CD4-positive, alpha-beta memory T cell (primary cell): ENCODE data around the gene FCAMR. TPM values are rescaled to one million over a fixed set of nuclear protein-coding genes. Genes with fewer than 3 reads are reported as not detected.

Experiments used
- CTCF ChIA-PET: fragments of 350-600 bp; sonication (Branson Sonifier 250); formaldehyde crosslinking; loops from one replicate; lab custom pipeline; 2021; ENCODE audit warnings: inconsistent platforms; ENCODE audit not compliant: partially characterized antibody; lab: Charles Lee
- POLR2A ChIA-PET: fragments of 350-600 bp; sonication (Branson Sonifier 250); formaldehyde crosslinking; loops from one replicate; lab custom pipeline; 2021; ENCODE audit not compliant: partially characterized antibody; lab: Charles Lee
- DNase-seq, 5 donors: peaks; one replicate each; pipeline versions ENCODE4 v3.0.0 to v3.0.0-alpha.2; 2020 to 2022; ENCODE audit warnings: mixed read lengths in 1 of 5
- H3K27ac ChIP-seq: one replicate; pipeline ENCODE4 v1.7.0; 2013; ENCODE audit warnings: low read depth, low read length
- H3K27me3 ChIP-seq: 2 replicates; pipeline ENCODE4 v1.7.0; 2013; ENCODE audit warnings: mild to moderate bottlenecking, low read length, moderate library complexity; ENCODE audit not compliant: insufficient read depth
- H3K36me3 ChIP-seq: 2 replicates; pipeline ENCODE4 v1.7.0; 2013; ENCODE audit warnings: mild to moderate bottlenecking, low read length, moderate library complexity; ENCODE audit not compliant: insufficient read depth
- H3K4me1 ChIP-seq: 2 replicates; pipeline ENCODE4 v1.7.0; 2013; ENCODE audit warnings: mild to moderate bottlenecking, low read length, moderate library complexity; ENCODE audit not compliant: insufficient read depth
- H3K4me3 ChIP-seq, 2 donors: one replicate each; pipeline ENCODE4 v1.7.0; 2013; ENCODE audit warnings: low read length in 2 of 2, mild to moderate bottlenecking in 1 of 2
- H3K9me3 ChIP-seq, 2 donors: one replicate each; pipeline ENCODE4 v1.7.0; 2013; ENCODE audit warnings: low read length in 2 of 2, control low read depth in 1 of 2; ENCODE audit not compliant: control insufficient read depth in 1 of 2
- H3K27ac Mint-ChIP-seq, 7 donors: one replicate each; pipeline ENCODE4 v1.8.0; 2020 to 2021; ENCODE audit warnings: mixed read lengths in 7 of 7, mild to moderate bottlenecking in 6 of 7, inconsistent platforms in 3 of 7, moderate library complexity in 3 of 7
- H3K27me3 Mint-ChIP-seq, 2 donors: one replicate each; pipeline ENCODE4 v1.8.0; 2020 to 2021; ENCODE audit warnings: mixed read lengths in 2 of 2
- H3K36me3 Mint-ChIP-seq, 2 donors: one replicate each; pipeline ENCODE4 v1.8.0; 2020 to 2021; ENCODE audit warnings: mixed read lengths in 2 of 2, inconsistent platforms in 1 of 2, mild to moderate bottlenecking in 1 of 2
- H3K4me1 Mint-ChIP-seq, 4 donors: one replicate each; pipeline ENCODE4 v1.8.0; 2020 to 2021; ENCODE audit warnings: mixed read lengths in 4 of 4, mild to moderate bottlenecking in 1 of 4
- H3K4me3 Mint-ChIP-seq, 8 donors: one replicate each; pipeline ENCODE4 v1.8.0; 2020 to 2021; ENCODE audit warnings: mixed read lengths in 8 of 8, mild to moderate bottlenecking in 7 of 8, moderate library complexity in 6 of 8, inconsistent platforms in 3 of 8
- H3K9me3 Mint-ChIP-seq, 8 donors: one replicate each; pipeline ENCODE4 v1.8.0; 2020 to 2021; ENCODE audit warnings: mixed read lengths in 8 of 8, mild to moderate bottlenecking in 5 of 8, inconsistent platforms in 3 of 8, moderate library complexity in 1 of 8
- intact Hi-C: fragments of 100-400 bp; cut with micrococcal nuclease; formaldehyde crosslinking; loops from one replicate; pipeline ENCODE4 v1.15.1; 2023
- polyA plus RNA-seq, 2 donors: library from polyadenylated mRNA; unstranded; fragments of 300-500 nt; fragmentation: Illumina TruSeq; gene quantifications; one replicate each; pipeline ENCODE4 v1.2.3, GENCODE V29; 2021
- total RNA-seq, 2 experiments: library from RNA; stranded (reverse); gene quantifications; one replicate each; pipeline ENCODE4 v1.2.3, GENCODE V29; 2021

The FCAMR gene
- total and polyA plus RNA-seq, 4 experiments from 2014 or later: not detected

DNA sequence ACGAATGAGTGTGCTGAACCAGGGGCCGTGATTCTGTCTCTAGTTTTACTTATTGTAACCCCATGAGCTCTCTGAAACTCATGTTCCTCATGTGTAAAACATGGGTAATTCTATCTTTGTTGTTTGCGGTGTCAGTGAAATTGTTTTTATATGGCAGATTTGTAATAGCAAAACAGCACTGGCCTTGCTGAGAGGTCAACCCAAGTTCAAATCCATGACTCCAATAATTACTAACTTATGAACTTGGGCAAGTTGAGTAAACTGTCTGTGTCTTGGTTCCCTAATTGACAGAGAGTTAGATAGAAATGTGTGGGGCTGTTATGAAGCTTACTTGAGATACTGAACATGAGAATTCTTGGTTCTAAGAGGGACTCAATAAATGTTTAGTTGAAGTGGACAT, 44.5 kb upstream of the FCAMR start:
- H3K4me3 ChIP-seq: no peak overlapping the region
- no peaks in the 10 kb centered on the region for H3K36me3 ChIP-seq
- Mint-ChIP-seq H3K27me3 (peaks cover 30 to 32% of the 10 kb centered on the region in 2 donors), H3K4me1 (no peaks in the 10 kb centered on the region), H3K36me3 (no peaks in the 10 kb centered on the region), H3K27ac (no peak overlapping the region), H3K4me3 (no peak overlapping the region), H3K9me3 (no peaks in the 10 kb centered on the region)
- intact Hi-C loops: no loop called here
- peaks cover 2% of the 10 kb centered on the region for H3K4me1 ChIP-seq
- H3K27ac ChIP-seq: no peak overlapping the region
- POLR2A ChIA-PET: no interaction called here
- H3K27me3 ChIP-seq: no peaks in the 10 kb centered on the region
- DNase-seq: no peak
- H3K9me3 ChIP-seq: no peaks in the 10 kb centered on the region
- CTCF ChIA-PET: interaction anchor here (0.6 to 2.1 kb wide), 2 partner anchors 10 to 95 kb away, joined by 3 to 10 read pairs; no protein-coding TSS in a partner anchor

- H3K36me3 Mint-ChIP-seq: no peaks in the 10 kb centered on the region
- no peaks in the 10 kb centered on the region for H3K4me1 Mint-ChIP-seq
- H3K4me3 Mint-ChIP-seq: no peak overlapping the region
- H3K4me3 ChIP-seq: no peak overlapping the region
- intact Hi-C loops: no loop called here
- H3K36me3 ChIP-seq: no peaks in the 10 kb centered on the region
- POLR2A ChIA-PET: no interaction called here
- H3K9me3 ChIP-seq: no peaks in the 10 kb centered on the region
- CTCF ChIA-PET: interaction anchor here (2.1 kb wide), 1 partner anchor 9 kb away, joined by 10 read pairs; no protein-coding TSS in a partner anchor
- no peak overlapping the region for H3K27ac Mint-ChIP-seq
- H3K27me3 Mint-ChIP-seq: peaks cover 24 to 27% of the 10 kb centered on the region in 2 donors
- DNase-seq: no peak
- H3K27ac ChIP-seq: no peak overlapping the region
- H3K9me3 Mint-ChIP-seq: no peaks in the 10 kb centered on the region
- H3K4me1 ChIP-seq: no peaks in the 10 kb centered on the region
- no peaks in the 10 kb centered on the region for H3K27me3 ChIP-seq
Observed at GRCh38 chr1:207013321-207014085, 43.2 kb upstream of the FCAMR start.

DNA sequence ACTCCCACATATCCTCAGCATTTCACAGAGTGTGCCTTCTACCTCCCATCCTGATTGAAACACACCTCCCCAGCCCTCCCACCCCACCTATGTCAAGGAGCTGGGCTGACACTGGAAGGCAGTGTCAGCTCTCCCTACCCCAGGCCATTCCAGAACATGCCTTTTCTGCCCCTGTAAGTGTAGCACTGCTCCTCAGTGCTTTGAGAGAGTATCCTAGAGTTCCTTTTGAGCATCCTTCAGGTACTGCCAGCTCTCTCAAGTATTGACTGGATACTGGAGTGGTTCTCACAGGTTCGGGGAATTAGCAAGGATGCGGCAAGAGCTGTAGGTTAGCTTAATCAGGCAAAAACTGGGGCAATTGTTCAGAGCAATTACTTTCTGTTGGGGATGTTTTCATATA, 40.5 kb upstream of the FCAMR start:
- H3K27me3 Mint-ChIP-seq: peaks cover 27 to 28% of the 10 kb centered on the region in 2 donors
- intact Hi-C loops: no loop called here
- CTCF ChIA-PET: interaction anchor here (1.2 kb wide), 1 partner anchor 10 kb away, joined by 3 read pairs; no protein-coding TSS in a partner anchor

GRCh38 chr1:207009945-207010344, 39.7 kb upstream of the FCAMR start:
- H3K4me3 Mint-ChIP-seq: no peak overlapping the region
- no peaks in the 10 kb centered on the region for H3K36me3 Mint-ChIP-seq
- no peak for DNase-seq
- Histone ChIP-seq H3K9me3 (no peaks in the 10 kb centered on the region), H3K27ac (no peak overlapping the region), H3K4me1 (no peaks in the 10 kb centered on the region), H3K36me3 (no peaks in the 10 kb centered on the region), H3K27me3 (no peaks in the 10 kb centered on the region), H3K4me3 (no peak overlapping the region)
- intact Hi-C loops: loop anchor here (5.0 kb wide), 1 partner anchor 67 kb away; no protein-coding TSS in a partner anchor
- peaks cover 27% of the 10 kb centered on the region in 2 donors for H3K27me3 Mint-ChIP-seq
- H3K27ac Mint-ChIP-seq: no peak overlapping the region
- POLR2A ChIA-PET: no interaction called here
- H3K4me1 Mint-ChIP-seq: peaks cover 0 to 2% (median 1%) of the 10 kb centered on the region in 4 donors
- CTCF ChIA-PET: no interaction called here
- no peaks in the 10 kb centered on the region for H3K9me3 Mint-ChIP-seq

More for the DNA sequence above, 40.5 kb upstream of the FCAMR start:
- DNase-seq: no peak
- H3K27ac ChIP-seq: no peak overlapping the region
- no peaks in the 10 kb centered on the region for H3K9me3 Mint-ChIP-seq
- no peak overlapping the region for H3K27ac Mint-ChIP-seq
- H3K36me3 Mint-ChIP-seq: no peaks in the 10 kb centered on the region
- H3K36me3 ChIP-seq: no peaks in the 10 kb centered on the region
- no peaks in the 10 kb centered on the region for H3K27me3 ChIP-seq
- no peak overlapping the region for H3K4me3 ChIP-seq
- H3K9me3 ChIP-seq: no peaks in the 10 kb centered on the region
- POLR2A ChIA-PET: no interaction called here
- H3K4me1 Mint-ChIP-seq: no peaks in the 10 kb centered on the region
- no peaks in the 10 kb centered on the region for H3K4me1 ChIP-seq
- no peak overlapping the region for H3K4me3 Mint-ChIP-seq

GRCh38 chr1:207009182-207009850, 39.1 kb upstream of the FCAMR start:
- Mint-ChIP-seq H3K36me3 (no peaks in the 10 kb centered on the region), H3K27ac (no peak overlapping the region), H3K4me3 (no peak overlapping the region), H3K9me3 (no peaks in the 10 kb centered on the region), H3K4me1 (peaks cover 0 to 4% (median 2%) of the 10 kb centered on the region in 4 donors), H3K27me3 (peaks cover 25 to 28% of the 10 kb centered on the region in 2 donors)
- intact Hi-C loops: loop anchor here (5.0 kb wide), 1 partner anchor 68 kb away; no protein-coding TSS in a partner anchor
- ChIA-PET POLR2A (no interaction called here), CTCF (no interaction called here)
- DNase-seq: no peak
- H3K4me3 ChIP-seq: no peak overlapping the region
- H3K4me1 ChIP-seq: no peaks in the 10 kb centered on the region
- no peaks in the 10 kb centered on the region for H3K9me3 ChIP-seq
- H3K27ac ChIP-seq: no peak overlapping the region
- no peaks in the 10 kb centered on the region for H3K27me3 ChIP-seq
- H3K36me3 ChIP-seq: no peaks in the 10 kb centered on the region

GRCh38 chr1:207007352-207008033, 37.2 kb upstream of the FCAMR start:
- intact Hi-C loops: loop anchor here (5.0 kb wide), 1 partner anchor 70 kb away; no protein-coding TSS in a partner anchor
- Mint-ChIP-seq H3K36me3 (no peaks in the 10 kb centered on the region), H3K4me1 (peaks cover 0 to 4% (median 2%) of the 10 kb centered on the region in 4 donors)

More at GRCh38 chr1:207007352-207008033, 37.2 kb upstream of the FCAMR start:
- no peak for DNase-seq
- ChIA-PET CTCF (interaction anchor here (0.6 to 1.5 kb wide), 3 partner anchors 10 to 32 kb away, joined by 3 read pairs; no protein-coding TSS in a partner anchor), POLR2A (no interaction called here)
- H3K27ac Mint-ChIP-seq: no peak overlapping the region
- peaks cover 16 to 20% of the 10 kb centered on the region in 2 donors for H3K27me3 Mint-ChIP-seq
- H3K9me3 ChIP-seq: no peaks in the 10 kb centered on the region
- no peaks in the 10 kb centered on the region for H3K4me1 ChIP-seq
- H3K4me3 ChIP-seq: no peak overlapping the region
- no peak overlapping the region for H3K27ac ChIP-seq
- H3K4me3 Mint-ChIP-seq: no peak overlapping the region
- H3K9me3 Mint-ChIP-seq: no peaks in the 10 kb centered on the region
- no peaks in the 10 kb centered on the region for H3K27me3 ChIP-seq
- H3K36me3 ChIP-seq: no peaks in the 10 kb centered on the region
